ENCODE results near the gene UQCC2.

The UQCC2 gene

DNA sequence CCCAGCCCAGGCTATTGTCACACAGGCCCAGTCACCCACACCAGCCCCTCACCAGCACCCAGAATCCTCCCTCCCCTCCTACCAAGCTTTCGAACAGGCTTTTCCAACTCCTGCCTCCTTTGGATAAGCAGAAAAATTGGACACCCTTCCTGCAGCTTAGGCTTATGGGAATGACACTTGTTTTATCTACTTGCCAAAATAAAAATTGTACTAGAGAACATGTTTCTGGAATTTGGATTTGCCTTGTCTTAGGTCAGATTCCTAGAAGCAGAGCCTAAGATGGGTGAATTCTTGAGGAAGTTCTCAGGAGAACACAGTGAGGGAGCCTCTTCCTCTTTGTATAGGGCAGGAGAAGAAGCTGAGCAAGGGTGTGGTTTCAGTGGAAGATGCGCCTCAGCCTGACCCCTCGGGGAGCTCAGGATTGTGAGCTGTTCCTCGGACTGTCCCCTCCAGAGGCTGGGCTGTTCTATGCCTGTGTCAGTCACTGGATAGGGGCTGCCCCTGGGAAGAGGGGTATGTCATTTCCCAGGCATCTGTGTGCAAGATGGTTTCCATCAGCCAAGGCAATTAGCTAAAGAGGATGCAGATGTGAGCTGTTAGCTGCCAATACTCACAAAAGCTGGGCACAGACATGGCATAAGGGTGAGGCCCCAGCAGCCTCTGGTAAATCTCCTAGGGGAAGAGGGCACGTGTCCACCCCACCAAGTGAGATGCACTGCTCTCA is 56.5 kb downstream of the UQCC2 start:
- Histone ChIP-seq H3K27me3 (ENCODE audit: insufficient read depth, low read length) (no peaks in the 10 kb centered on the region), H3K79me2 (ENCODE audit: insufficient read depth, low read length) (no peaks in the 10 kb centered on the region), H4K20me1 (ENCODE audit: insufficient read depth, low read length) (no peaks in the 10 kb centered on the region), H3K27ac (ENCODE audit: low read depth, low read length, poor library complexity, severe bottlenecking) (no peak overlapping the region), H3K36me3 (ENCODE audit: insufficient read depth, low read length) (peaks cover 60% of the 10 kb centered on the region), H2AFZ (ENCODE audit: low read length) (no peak overlapping the region), H3K9me2 (ENCODE audit: low read depth, low read length) (no peaks in the 10 kb centered on the region), H3F3A (ENCODE audit: insufficient read depth, low read length) (no peaks in the 10 kb centered on the region), H3K9me3 (ENCODE audit: low read length) (no peaks in the 10 kb centered on the region), H3K9ac (ENCODE audit: low read length) (no peak overlapping the region), H3K4me2 (ENCODE audit: low read length) (no peak overlapping the region), H3K4me1 (ENCODE audit: insufficient read depth, low read length, severe bottlenecking) (no peaks in the 10 kb centered on the region), H3K4me3 (ENCODE audit: low read depth, low read length, poor library complexity, severe bottlenecking) (no peak overlapping the region)
- TF ChIP-seq, protein P1, sequence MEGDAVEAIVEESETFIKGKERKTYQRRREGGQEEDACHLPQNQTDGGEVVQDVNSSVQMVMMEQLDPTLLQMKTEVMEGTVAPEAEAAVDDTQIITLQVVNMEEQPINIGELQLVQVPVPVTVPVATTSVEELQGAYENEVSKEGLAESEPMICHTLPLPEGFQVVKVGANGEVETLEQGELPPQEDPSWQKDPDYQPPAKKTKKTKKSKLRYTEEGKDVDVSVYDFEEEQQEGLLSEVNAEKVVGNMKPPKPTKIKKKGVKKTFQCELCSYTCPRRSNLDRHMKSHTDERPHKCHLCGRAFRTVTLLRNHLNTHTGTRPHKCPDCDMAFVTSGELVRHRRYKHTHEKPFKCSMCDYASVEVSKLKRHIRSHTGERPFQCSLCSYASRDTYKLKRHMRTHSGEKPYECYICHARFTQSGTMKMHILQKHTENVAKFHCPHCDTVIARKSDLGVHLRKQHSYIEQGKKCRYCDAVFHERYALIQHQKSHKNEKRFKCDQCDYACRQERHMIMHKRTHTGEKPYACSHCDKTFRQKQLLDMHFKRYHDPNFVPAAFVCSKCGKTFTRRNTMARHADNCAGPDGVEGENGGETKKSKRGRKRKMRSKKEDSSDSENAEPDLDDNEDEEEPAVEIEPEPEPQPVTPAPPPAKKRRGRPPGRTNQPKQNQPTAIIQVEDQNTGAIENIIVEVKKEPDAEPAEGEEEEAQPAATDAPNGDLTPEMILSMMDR (IDR thresholded peaks at IDR 0.05; ENCODE audit: low read length) = no peak
- TF ChIP-seq EZH2 (IDR thresholded peaks at IDR 0.05; ENCODE audit: borderline replicate concordance, low read length) = no peak

DNA sequence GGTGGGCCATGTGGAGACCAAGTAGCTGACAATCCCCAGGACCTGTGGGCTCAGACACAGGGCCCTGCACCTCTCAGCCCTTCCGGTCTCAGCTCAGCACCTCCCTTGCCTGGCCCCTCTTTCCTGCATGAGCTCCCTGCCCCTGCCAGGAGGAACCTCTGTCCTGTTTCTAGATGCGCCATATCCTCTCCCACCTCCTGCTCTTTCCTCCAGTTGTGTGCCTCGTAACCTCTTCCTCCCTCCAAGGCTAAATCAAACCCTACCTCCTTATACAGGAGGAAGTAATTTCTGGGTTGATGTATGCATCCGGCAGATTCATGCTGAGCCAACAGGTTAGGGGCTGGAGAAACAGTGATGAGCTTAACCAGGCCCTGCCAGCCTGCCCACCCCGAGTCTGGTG is 59.5 kb downstream of the UQCC2 start:
- Histone ChIP-seq H3K79me2 (ENCODE audit: insufficient read depth, low read length) (no peaks in the 10 kb centered on the region; the same call in 1 of the 2 replicates), H3K27me3 (ENCODE audit: insufficient read depth, low read length) (no peaks in the 10 kb centered on the region), H3K4me1 (ENCODE audit: insufficient read depth, low read length, severe bottlenecking) (no peaks in the 10 kb centered on the region), H3K9me3 (ENCODE audit: low read length) (no peaks in the 10 kb centered on the region), H2AFZ (ENCODE audit: low read length) (no peak overlapping the region), H3K4me3 (ENCODE audit: low read depth, low read length, poor library complexity, severe bottlenecking) (no peak overlapping the region), H3K4me2 (ENCODE audit: low read length) (no peak overlapping the region), H3F3A (ENCODE audit: insufficient read depth, low read length) (no peaks in the 10 kb centered on the region), H3K27ac (ENCODE audit: low read depth, low read length, poor library complexity, severe bottlenecking) (no peak overlapping the region), H3K9ac (ENCODE audit: low read length) (no peak overlapping the region), H4K20me1 (ENCODE audit: insufficient read depth, low read length) (no peaks in the 10 kb centered on the region), H3K36me3 (ENCODE audit: insufficient read depth, low read length) (peaks cover 54% of the 10 kb centered on the region), H3K9me2 (ENCODE audit: low read depth, low read length) (no peaks in the 10 kb centered on the region)
- no peak for TF ChIP-seq EZH2 (IDR thresholded peaks at IDR 0.05; ENCODE audit: borderline replicate concordance, low read length)
- TF ChIP-seq, protein P1 (IDR thresholded peaks at IDR 0.05; ENCODE audit: low read length) = no peak

DNA sequence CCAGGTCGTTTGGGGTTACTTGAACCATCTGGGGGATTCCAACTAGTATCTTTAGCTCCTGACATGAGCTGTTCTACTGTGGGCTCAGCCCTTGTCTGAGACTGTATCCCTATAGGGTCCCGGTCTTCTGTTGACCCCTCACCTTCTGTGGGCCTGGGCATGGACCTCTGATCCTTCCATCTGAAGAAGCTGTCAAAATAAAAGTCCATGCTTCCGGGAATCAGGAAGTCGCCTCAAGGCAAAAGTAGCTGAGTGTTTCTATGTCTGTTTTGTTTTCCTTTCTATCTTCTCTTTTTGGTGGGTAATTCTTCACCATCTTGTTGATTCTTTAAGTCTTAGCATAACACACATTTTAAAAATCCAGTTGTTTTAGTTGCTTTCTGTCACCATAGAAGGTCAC is 60.1 kb downstream of the UQCC2 start:
- Histone ChIP-seq H3K9me2 (ENCODE audit: low read depth, low read length) (no peaks in the 10 kb centered on the region), H2AFZ (ENCODE audit: low read length) (no peak overlapping the region), H3K9ac (ENCODE audit: low read length) (no peak overlapping the region), H3K27ac (ENCODE audit: low read depth, low read length, poor library complexity, severe bottlenecking) (no peak overlapping the region), H3K4me2 (ENCODE audit: low read length) (no peak overlapping the region), H3K27me3 (ENCODE audit: insufficient read depth, low read length) (no peaks in the 10 kb centered on the region), H3K79me2 (ENCODE audit: insufficient read depth, low read length) (no peaks in the 10 kb centered on the region; the same call in 1 of the 2 replicates), H3K4me3 (ENCODE audit: low read depth, low read length, poor library complexity, severe bottlenecking) (no peak overlapping the region), H4K20me1 (ENCODE audit: insufficient read depth, low read length) (no peaks in the 10 kb centered on the region), H3K9me3 (ENCODE audit: low read length) (no peaks in the 10 kb centered on the region), H3F3A (ENCODE audit: insufficient read depth, low read length) (no peaks in the 10 kb centered on the region), H3K36me3 (ENCODE audit: insufficient read depth, low read length) (peaks cover 59% of the 10 kb centered on the region), H3K4me1 (ENCODE audit: insufficient read depth, low read length, severe bottlenecking) (no peaks in the 10 kb centered on the region)
- TF ChIP-seq EZH2 (IDR thresholded peaks at IDR 0.05; ENCODE audit: borderline replicate concordance, low read length) = no peak
- TF ChIP-seq, protein P1 (IDR thresholded peaks at IDR 0.05; ENCODE audit: low read length) = no peak
